Measurements from ENCODE around the gene HOXB3.

The HOXB3 gene

GRCh38 chr17:48623583-48623982 is 33.5 kb upstream of the HOXB3 start:
- no peak overlapping the region for H3K27ac ChIP-seq
- no peak for TF ChIP-seq CTCF (IDR thresholded peaks at IDR 0.05)
- TF ChIP-seq ZFX (IDR thresholded peaks at IDR 0.05; ENCODE audit: borderline replicate concordance), result no peak

- no peak overlapping the region for H3K27ac ChIP-seq
- TF ChIP-seq CTCF (IDR thresholded peaks at IDR 0.05) (no peak), ZFX (IDR thresholded peaks at IDR 0.05; ENCODE audit: borderline replicate concordance) (no peak)
Measured at GRCh38 chr17:48622857-48623256, 32.8 kb upstream of the HOXB3 start.

- no peak overlapping the region for H3K27ac ChIP-seq
- TF ChIP-seq ZFX (IDR thresholded peaks at IDR 0.05; ENCODE audit: borderline replicate concordance), result no peak
- TF ChIP-seq CTCF (IDR thresholded peaks at IDR 0.05), result no peak
Measured at GRCh38 chr17:48621410-48622392, 31.7 kb upstream of the HOXB3 start.

GRCh38 chr17:48620461-48621139 is 30.6 kb upstream of the HOXB3 start:
- TF ChIP-seq ZFX (IDR thresholded peaks at IDR 0.05; ENCODE audit: borderline replicate concordance) (no peak), CTCF (IDR thresholded peaks at IDR 0.05) (no peak)
- H3K27ac ChIP-seq, result no peak overlapping the region

GRCh38 chr17:48619826-48620449 is 29.9 kb upstream of the HOXB3 start:
- TF ChIP-seq ZFX (IDR thresholded peaks at IDR 0.05; ENCODE audit: borderline replicate concordance) (no peak), CTCF (IDR thresholded peaks at IDR 0.05) (no peak)
- peak overlapping the region; percentile 23; the same call in 1 of the 2 replicates for H3K27ac ChIP-seq

- H3K27ac ChIP-seq, result peak overlapping the region; percentile 96; the same call in 1 of the 2 replicates
- TF ChIP-seq CTCF (IDR thresholded peaks at IDR 0.05) (peak; percentile 93), ZFX (IDR thresholded peaks at IDR 0.05; ENCODE audit: borderline replicate concordance) (no peak)
Measured at GRCh38 chr17:48618256-48618896, 28.3 kb upstream of the HOXB3 start.

Data from 22Rv1 (cell line).